Nephron (organoid): ENCODE data around the gene SOD1.
"Not testable (repeated sequence)": the region's sequence is repeated elsewhere in the genome, so short reads cannot be mapped to it uniquely, and the experiment has no call there.

Experiments
- H3K27ac Mint-ChIP-seq, 3 experiments: 2 replicates each; pipeline ENCODE4 v1.8.0; 2020; ENCODE audit warnings: mixed read lengths in 3 of 3, mild to moderate bottlenecking in 2 of 3, moderate library complexity in 1 of 3
- H3K27me3 Mint-ChIP-seq: 2 replicates; pipeline ENCODE4 v1.8.0; 2021; ENCODE audit warnings: low read depth, mild to moderate bottlenecking, moderate library complexity, mixed read lengths
- H3K36me3 Mint-ChIP-seq: 2 replicates; pipeline ENCODE4 v1.8.0; 2020; ENCODE audit warnings: low read depth, mixed read lengths
- H3K4me1 Mint-ChIP-seq: 2 replicates; pipeline ENCODE4 v1.8.0; 2020; ENCODE audit warnings: mixed read lengths
- H3K4me3 Mint-ChIP-seq, 3 experiments: 2 replicates each; pipeline ENCODE4 v1.8.0; 2020; ENCODE audit warnings: mild to moderate bottlenecking in 3 of 3, mixed read lengths in 3 of 3, moderate library complexity in 2 of 3
- H3K9me3 Mint-ChIP-seq: 2 replicates; pipeline ENCODE4 v1.8.0; 2020; ENCODE audit warnings: mixed read lengths
- TF ChIP-seq, protein P1 (sequence below), 3 experiments: fragments of 200-600 bp; sonication (generic); IDR thresholded peaks; one replicate each; pipeline ENCODE4 v1.5.0; 2021; ENCODE audit warnings: antibody characterized with exemption in 3 of 3; ENCODE audit not compliant: unreplicated experiment in 3 of 3

The SOD1 gene

GRCh38 chr21:31647650-31648049 is 11.8 kb upstream of the SOD1 start:
- H3K36me3 Mint-ChIP-seq: no peaks in the 10 kb centered on the region
- no peaks in the 10 kb centered on the region for H3K4me1 Mint-ChIP-seq
- TF ChIP-seq, protein P1, sequence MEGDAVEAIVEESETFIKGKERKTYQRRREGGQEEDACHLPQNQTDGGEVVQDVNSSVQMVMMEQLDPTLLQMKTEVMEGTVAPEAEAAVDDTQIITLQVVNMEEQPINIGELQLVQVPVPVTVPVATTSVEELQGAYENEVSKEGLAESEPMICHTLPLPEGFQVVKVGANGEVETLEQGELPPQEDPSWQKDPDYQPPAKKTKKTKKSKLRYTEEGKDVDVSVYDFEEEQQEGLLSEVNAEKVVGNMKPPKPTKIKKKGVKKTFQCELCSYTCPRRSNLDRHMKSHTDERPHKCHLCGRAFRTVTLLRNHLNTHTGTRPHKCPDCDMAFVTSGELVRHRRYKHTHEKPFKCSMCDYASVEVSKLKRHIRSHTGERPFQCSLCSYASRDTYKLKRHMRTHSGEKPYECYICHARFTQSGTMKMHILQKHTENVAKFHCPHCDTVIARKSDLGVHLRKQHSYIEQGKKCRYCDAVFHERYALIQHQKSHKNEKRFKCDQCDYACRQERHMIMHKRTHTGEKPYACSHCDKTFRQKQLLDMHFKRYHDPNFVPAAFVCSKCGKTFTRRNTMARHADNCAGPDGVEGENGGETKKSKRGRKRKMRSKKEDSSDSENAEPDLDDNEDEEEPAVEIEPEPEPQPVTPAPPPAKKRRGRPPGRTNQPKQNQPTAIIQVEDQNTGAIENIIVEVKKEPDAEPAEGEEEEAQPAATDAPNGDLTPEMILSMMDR (IDR thresholded peaks at IDR 0.05; ENCODE audit: unreplicated experiment in 3 of 3): no peak
- H3K27ac Mint-ChIP-seq: no peak overlapping the region
- H3K4me3 Mint-ChIP-seq: no peak overlapping the region
- H3K27me3 Mint-ChIP-seq: no peaks in the 10 kb centered on the region
- peaks cover 9% of the 10 kb centered on the region for H3K9me3 Mint-ChIP-seq

GRCh38 chr21:31650930-31651329 is 8.6 kb upstream of the SOD1 start:
- no peak overlapping the region for H3K4me3 Mint-ChIP-seq
- TF ChIP-seq, protein P1 (IDR thresholded peaks at IDR 0.05; ENCODE audit: unreplicated experiment in 3 of 3): no peak
- peaks cover 9% of the 10 kb centered on the region for H3K9me3 Mint-ChIP-seq
- no peaks in the 10 kb centered on the region for H3K27me3 Mint-ChIP-seq
- H3K4me1 Mint-ChIP-seq: no peaks in the 10 kb centered on the region
- H3K36me3 Mint-ChIP-seq: no peaks in the 10 kb centered on the region
- no peak overlapping the region for H3K27ac Mint-ChIP-seq

- not testable (repeated sequence) for H3K27me3 Mint-ChIP-seq, H3K36me3 Mint-ChIP-seq, H3K9me3 Mint-ChIP-seq, H3K27ac Mint-ChIP-seq, H3K4me1 Mint-ChIP-seq, H3K4me3 Mint-ChIP-seq
Measured at GRCh38 chr21:31651491-31651890, 8.0 kb upstream of the SOD1 start.

DNA sequence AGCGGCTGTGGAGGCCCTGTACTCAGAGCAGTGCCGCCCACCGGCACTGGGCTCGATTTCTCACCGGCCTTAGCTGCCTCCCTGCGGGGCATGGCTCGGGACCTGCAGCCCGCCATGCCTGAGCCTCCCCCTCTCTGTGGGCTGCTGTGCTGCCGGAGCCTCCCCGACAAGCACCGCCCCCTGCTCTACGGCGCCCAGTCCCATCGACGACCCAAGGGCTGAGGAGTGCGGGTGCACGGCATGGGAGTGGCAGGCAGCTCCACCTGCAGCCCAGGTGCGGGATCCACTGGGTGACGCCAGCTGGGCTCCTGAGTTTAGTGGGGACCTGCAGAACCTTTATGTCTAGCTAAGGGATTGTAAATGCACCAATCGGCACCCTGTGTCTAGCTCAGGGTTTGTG is 5.2 kb upstream of the SOD1 start:
- Mint-ChIP-seq H3K4me3 (no peak overlapping the region), H3K27me3 (no peaks in the 10 kb centered on the region), H3K27ac (no peak overlapping the region), H3K36me3 (no peaks in the 10 kb centered on the region), H3K4me1 (peaks cover 6% of the 10 kb centered on the region), H3K9me3 (peaks cover 8% of the 10 kb centered on the region)
- TF ChIP-seq, protein P1 (IDR thresholded peaks at IDR 0.05; ENCODE audit: unreplicated experiment in 3 of 3): no peak

- H3K27me3 Mint-ChIP-seq, H3K36me3 Mint-ChIP-seq, H3K4me3 Mint-ChIP-seq, H3K27ac Mint-ChIP-seq, H3K9me3 Mint-ChIP-seq: not testable (repeated sequence)
- H3K4me1 Mint-ChIP-seq: peaks cover 10% of the 10 kb centered on the region
Measured at GRCh38 chr21:31654821-31655580, 4.5 kb upstream of the SOD1 start.

GRCh38 chr21:31656199-31657095 is 3.0 kb upstream of the SOD1 start:
- H3K27ac Mint-ChIP-seq: no peak overlapping the region
- H3K27me3 Mint-ChIP-seq: no peaks in the 10 kb centered on the region
- no peak overlapping the region for H3K4me3 Mint-ChIP-seq
- H3K4me1 Mint-ChIP-seq: peaks cover 23% of the 10 kb centered on the region
- TF ChIP-seq, protein P1 (IDR thresholded peaks at IDR 0.05; ENCODE audit: unreplicated experiment in 3 of 3): no peak
- H3K9me3 Mint-ChIP-seq: peaks cover 5% of the 10 kb centered on the region
- H3K36me3 Mint-ChIP-seq: peaks cover 10% of the 10 kb centered on the region
